LNCAP (cell line): Measurements from ENCODE around the gene JADE2.

Source experiments
- CTCF ChIP-seq: fragments of 450-650 bp; IDR thresholded peaks from 2 replicates; pipeline ENCODE4 v1.5.1; 2017; ENCODE audit warnings: mild to moderate bottlenecking

The JADE2 gene

DNA sequence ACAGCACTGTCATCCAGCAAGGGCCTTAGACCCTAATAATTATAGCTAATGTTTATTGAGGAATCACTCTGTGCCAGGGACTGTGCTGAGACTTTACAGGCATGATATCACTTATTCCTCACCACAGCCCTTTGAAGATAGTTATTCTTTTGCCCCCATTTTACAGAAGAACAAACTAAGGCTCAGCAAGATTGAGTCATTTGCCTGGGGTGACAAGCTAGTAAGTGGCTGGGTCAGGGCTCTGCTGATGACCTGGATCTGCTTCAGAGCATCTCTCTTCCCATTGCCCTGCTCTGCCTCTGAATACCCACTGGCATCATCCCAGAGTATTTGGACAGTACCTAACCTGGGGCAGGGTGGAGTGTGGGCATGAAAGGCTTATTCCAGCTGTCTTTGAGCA lies 11.8 kb downstream of the JADE2 start:
- no peak for TF ChIP-seq CTCF

- no peak for TF ChIP-seq CTCF
These were observed 12.8 kb downstream of the JADE2 start for GRCh38 chr5:134538296-134538695.

DNA sequence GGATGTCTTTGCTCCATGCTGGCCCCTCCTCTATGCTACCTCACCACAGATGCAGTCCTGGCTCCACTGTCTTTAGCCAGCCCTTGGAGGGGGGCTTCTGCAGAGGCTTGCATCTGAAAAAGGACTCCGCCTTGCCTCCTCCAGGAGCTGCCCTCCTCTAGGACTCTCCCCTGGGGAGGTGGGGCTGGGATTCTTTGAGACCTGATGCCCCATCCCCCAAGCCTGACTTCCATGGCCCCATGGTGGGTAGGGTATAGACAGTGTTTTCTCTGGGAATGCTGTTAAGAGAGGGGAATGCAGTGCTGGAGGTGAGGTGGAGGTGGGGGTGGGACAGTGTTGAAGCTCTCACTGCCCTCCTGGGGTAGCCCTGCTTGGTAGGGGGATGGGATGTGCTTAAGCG lies 14.3 kb downstream of the JADE2 start:
- no peak for TF ChIP-seq CTCF

DNA sequence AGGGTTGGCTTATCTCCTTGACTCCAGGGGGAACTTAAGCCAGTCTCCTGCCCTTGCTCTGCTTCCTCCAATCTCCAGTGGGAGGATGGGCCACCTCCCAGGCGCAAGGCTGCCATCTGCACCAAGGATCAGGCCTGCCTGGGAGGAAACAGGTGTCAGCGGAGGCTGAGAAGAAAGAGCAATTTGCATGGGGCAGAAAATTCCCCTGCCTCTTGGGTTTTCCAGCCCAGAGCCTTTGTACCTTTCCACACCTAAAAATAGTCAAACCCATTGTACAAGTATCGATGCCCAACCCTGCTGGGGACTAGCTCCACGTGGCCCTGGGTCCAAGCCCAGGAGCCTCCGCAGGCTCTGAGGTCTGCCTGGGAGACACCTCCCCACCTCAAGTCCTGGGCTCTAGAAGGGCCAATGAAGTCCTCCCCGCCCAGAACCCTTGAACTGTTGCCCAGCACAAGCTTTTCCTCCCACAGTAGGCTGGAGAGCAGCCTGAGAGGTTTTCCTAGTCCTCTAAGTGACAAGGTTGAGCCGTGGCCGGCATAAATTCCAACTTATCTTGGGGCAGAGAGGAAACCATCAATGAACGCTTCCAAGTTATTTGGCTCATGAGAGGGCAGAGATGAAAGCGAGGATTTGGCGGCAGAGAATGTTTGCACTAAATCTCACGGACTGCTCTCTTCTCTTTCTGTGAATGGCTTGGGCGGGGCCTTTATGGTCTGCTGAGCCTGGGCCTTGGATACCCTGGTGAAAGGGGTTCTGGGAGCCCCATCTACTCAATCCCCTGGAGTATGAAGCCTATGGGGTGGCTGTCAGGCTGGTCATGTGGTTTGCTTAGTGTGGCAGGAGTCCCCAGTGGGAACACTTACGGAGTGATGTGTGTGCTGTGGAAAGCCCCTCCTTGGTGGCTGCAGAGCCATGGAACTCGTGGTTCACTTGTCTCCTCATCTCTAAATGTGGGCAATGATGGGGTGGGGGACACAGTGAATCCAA lies 15.6 kb downstream of the JADE2 start:
- no peak for TF ChIP-seq CTCF

DNA sequence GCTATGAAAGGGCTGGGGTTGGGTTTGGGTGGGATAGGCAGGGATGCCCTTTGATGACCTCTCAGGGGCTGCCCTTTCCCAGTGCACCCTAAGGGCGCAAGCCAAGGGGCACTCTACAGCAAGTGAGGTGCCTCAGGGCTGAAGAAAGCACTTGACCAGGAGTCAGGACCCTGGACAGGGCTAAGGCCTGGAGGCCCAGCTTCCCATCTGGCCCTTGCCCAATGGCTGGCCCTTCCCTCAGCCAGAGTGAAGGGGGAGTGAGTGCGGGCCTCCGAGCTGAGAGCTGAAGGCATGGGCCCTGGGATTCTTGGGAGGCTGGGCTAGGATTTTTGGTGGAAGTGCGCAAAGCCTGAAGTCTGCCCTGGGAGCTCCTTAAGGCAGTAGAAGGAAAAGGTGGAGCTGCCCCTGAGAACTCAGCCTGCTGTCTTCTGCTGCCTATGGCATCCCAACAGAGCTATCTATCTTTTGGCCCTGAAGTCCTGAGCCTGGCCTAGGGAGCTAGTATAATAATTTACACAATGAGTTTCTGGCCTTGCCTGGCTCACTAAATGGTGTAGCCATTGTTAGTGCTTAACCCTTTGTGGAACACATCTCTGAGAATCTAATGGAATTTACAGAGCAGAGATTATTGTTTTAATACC lies 16.4 kb downstream of the JADE2 start:
- TF ChIP-seq CTCF = no peak

GRCh38 chr5:134543820-134544614 lies 18.5 kb downstream of the JADE2 start:
- TF ChIP-seq CTCF = no peak

DNA sequence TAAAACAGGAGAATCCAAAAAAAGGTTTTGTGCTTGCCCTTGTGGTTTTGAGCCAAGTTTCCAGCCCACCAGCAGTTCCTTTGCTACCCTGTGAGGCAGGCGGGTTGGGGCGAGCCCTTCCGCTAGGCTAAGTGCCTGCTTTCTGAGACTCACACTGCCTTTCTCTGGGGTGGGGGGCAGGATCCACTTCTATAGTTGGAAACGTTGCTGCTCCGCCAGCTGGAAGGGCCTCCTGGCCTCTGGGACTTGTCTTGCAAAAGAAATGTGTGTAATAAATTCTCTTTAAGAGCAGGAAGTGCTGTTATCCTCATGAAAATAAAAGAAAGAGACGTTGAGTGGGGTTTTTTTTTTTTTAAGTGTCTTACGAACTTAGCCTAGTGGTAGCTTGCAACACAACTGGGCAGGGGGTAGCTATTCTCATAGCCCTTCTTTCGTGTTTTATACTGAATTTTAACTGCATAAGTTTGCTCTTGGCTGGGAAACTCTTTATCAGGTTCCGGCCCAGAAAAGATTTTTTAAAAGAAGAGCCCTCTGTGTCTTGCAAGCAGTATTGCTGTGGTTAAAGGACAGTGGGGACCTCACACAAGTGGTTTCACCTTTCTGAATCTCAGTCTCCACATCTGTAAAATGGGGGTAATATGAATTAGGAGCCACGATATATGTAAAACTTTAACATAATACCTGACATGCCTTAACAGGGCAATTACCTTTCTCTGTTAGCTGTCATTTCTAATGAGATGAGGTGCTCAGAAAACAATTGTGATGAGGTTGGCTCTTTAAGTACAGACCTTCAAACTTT lies 19.8 kb downstream of the JADE2 start:
- TF ChIP-seq CTCF = no peak
